Inferior parietal cortex (tissue), 1 donor: Measurements from ENCODE around the gene IRF7.
"Not testable (repeated sequence)": the region's sequence is repeated elsewhere in the genome, so short reads cannot be mapped to it uniquely, and the experiment has no call there.

ENCODE experiments used
- DNase-seq: peaks from one replicate; pipeline ENCODE4 v3.0.0-alpha.2; 2016; ENCODE audit errors: extremely low spot score

Gene IRF7

GRCh38 chr11:581342-581741, 34.4 kb downstream of the IRF7 start:
- no peak for DNase-seq

GRCh38 chr11:579830-580601, 35.7 kb downstream of the IRF7 start:
- DNase-seq: no peak

GRCh38 chr11:578276-579035, 37.3 kb downstream of the IRF7 start:
- DNase-seq: no peak

- no peak for DNase-seq
Measured at GRCh38 chr11:577611-577894, 38.2 kb downstream of the IRF7 start.

GRCh38 chr11:576811-577610, 38.7 kb downstream of the IRF7 start:
- DNase-seq: no peak

GRCh38 chr11:575996-576768, 39.6 kb downstream of the IRF7 start, which contains the start of gene PHRF1:
TSS of gene PHRF1 (plus strand) at chr11:576470. CDS start at chr11:581513, 5,043 bp downstream.
- peak; percentile 92 for DNase-seq

GRCh38 chr11:575313-575995, 40.3 kb downstream of the IRF7 start:
- DNase-seq: peak; percentile 57

GRCh38 chr11:574632-575312, 41.0 kb downstream of the IRF7 start:
- no peak for DNase-seq

- DNase-seq: not testable (repeated sequence)
Measured at GRCh38 chr11:574031-574570, 41.6 kb downstream of the IRF7 start.

- no peak for DNase-seq
Measured at GRCh38 chr11:573146-573759, 42.5 kb downstream of the IRF7 start.

- DNase-seq: no peak
Measured at GRCh38 chr11:571802-572185, 44.0 kb downstream of the IRF7 start.

- no peak for DNase-seq
Measured at GRCh38 chr11:569158-569885, 46.4 kb downstream of the IRF7 start.

GRCh38 chr11:568306-569157, 47.2 kb downstream of the IRF7 start:
- DNase-seq: peak; percentile 80

- DNase-seq: no peak
Measured at GRCh38 chr11:567629-568292, 48.0 kb downstream of the IRF7 start.

GRCh38 chr11:567011-567628, 48.6 kb downstream of the IRF7 start:
- DNase-seq: no peak

- no peak for DNase-seq
Measured at GRCh38 chr11:565921-566509, 49.7 kb downstream of the IRF7 start.
